Stimulated activated naive CD8-positive, alpha-beta T cell treated with anti-CD3 and anti-CD28 coated beads, Interleukin-15, amount 100 ng/mL, for 72 hours (primary cell): ENCODE measurements around the gene SYCE3.

ENCODE experiments used
- ATAC-seq: fragments of 150-1000 bp; cut with Tn5 transposase; 2 replicates; pipeline ENCODE4 v1.10.0; 2021; ENCODE audit warnings: mild to moderate bottlenecking, moderate library complexity
- DNase-seq, 2 donors: peaks; one replicate each; pipeline ENCODE4 v3.0.0; 2021 to 2022
- H3K27ac Mint-ChIP-seq, 2 donors: one replicate each; pipeline ENCODE4 v1.8.0; 2022; ENCODE audit warnings: mild to moderate bottlenecking in 2 of 2, mixed read lengths in 2 of 2, moderate library complexity in 2 of 2
- H3K27me3 Mint-ChIP-seq: one replicate; pipeline ENCODE4 v1.8.0; 2022; ENCODE audit warnings: mixed read lengths
- H3K4me1 Mint-ChIP-seq: one replicate; pipeline ENCODE4 v1.8.0; 2022; ENCODE audit warnings: mild to moderate bottlenecking, mixed read lengths
- H3K4me3 Mint-ChIP-seq, 2 donors: one replicate each; pipeline ENCODE4 v1.8.0; 2022; ENCODE audit warnings: mild to moderate bottlenecking in 2 of 2, mixed read lengths in 2 of 2, moderate library complexity in 1 of 2
- H3K9me3 Mint-ChIP-seq, 2 donors: one replicate each; pipeline ENCODE4 v1.8.0; 2022; ENCODE audit warnings: mixed read lengths in 2 of 2

Gene SYCE3

GRCh38 chr22:50517495-50518260 lies 45.0 kb downstream of the SYCE3 start:
- Mint-ChIP-seq H3K27me3 (no peaks in the 10 kb centered on the region), H3K4me1 (peaks cover 37% of the 10 kb centered on the region), H3K27ac (peak overlapping the region in 1 of 2 donors; percentile 59), H3K9me3 (no peaks in the 10 kb centered on the region), H3K4me3 (no peak overlapping the region)
- no peak for DNase-seq
- no peak for ATAC-seq

- ATAC-seq (no peak), DNase-seq (no peak)
- no peak overlapping the region for H3K4me3 Mint-ChIP-seq
- H3K27ac Mint-ChIP-seq, result peak overlapping the region in 1 of 2 donors; percentile 27
- H3K27me3 Mint-ChIP-seq, result no peaks in the 10 kb centered on the region
- no peaks in the 10 kb centered on the region for H3K9me3 Mint-ChIP-seq
- H3K4me1 Mint-ChIP-seq, result peaks cover 41% of the 10 kb centered on the region
Observed at GRCh38 chr22:50516891-50517290, 45.8 kb downstream of the SYCE3 start.

GRCh38 chr22:50516068-50516467 lies 46.7 kb downstream of the SYCE3 start:
- ATAC-seq (no peak), DNase-seq (no peak)
- no peaks in the 10 kb centered on the region for H3K27me3 Mint-ChIP-seq
- H3K9me3 Mint-ChIP-seq, result no peaks in the 10 kb centered on the region
- peak overlapping the region in 1 of 2 donors; percentile 4 for H3K27ac Mint-ChIP-seq
- peaks cover 45% of the 10 kb centered on the region for H3K4me1 Mint-ChIP-seq
- H3K4me3 Mint-ChIP-seq, result no peak overlapping the region

GRCh38 chr22:50513175-50513574 lies 49.5 kb downstream of the SYCE3 start:
- Mint-ChIP-seq H3K9me3 (no peaks in the 10 kb centered on the region), H3K27me3 (no peaks in the 10 kb centered on the region), H3K4me1 (peaks cover 59% of the 10 kb centered on the region), H3K4me3 (no peak overlapping the region), H3K27ac (peak overlapping the region in 1 of 2 donors; percentile 83)
- ATAC-seq (no peak), DNase-seq (no peak)

DNA sequence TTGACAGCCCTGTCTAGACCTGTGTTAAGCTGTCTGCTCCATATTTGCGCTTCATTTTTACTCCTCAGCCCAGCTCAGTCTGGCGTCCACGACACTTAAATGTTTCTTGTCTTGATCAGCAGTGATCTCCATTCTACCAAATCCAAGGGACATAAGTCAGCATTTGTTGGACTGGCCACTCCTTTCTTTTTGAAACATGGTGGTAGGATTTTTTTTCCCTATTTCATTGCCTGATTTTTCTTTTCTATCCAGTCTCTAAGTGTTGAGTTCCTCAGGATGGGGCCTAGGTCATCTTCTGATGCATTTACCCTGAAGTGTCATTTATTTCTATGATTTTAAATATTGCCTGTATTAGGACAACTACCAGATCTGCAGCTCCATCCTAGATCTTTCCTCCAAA lies 53.8 kb downstream of the SYCE3 start:
- ATAC-seq (no peak), DNase-seq (no peak)
- Mint-ChIP-seq H3K9me3 (no peaks in the 10 kb centered on the region), H3K27me3 (no peaks in the 10 kb centered on the region), H3K27ac (peak overlapping the region; percentile 95 to 98), H3K4me1 (peaks cover 58% of the 10 kb centered on the region), H3K4me3 (peak overlapping the region; percentile 97 to 100)

DNA sequence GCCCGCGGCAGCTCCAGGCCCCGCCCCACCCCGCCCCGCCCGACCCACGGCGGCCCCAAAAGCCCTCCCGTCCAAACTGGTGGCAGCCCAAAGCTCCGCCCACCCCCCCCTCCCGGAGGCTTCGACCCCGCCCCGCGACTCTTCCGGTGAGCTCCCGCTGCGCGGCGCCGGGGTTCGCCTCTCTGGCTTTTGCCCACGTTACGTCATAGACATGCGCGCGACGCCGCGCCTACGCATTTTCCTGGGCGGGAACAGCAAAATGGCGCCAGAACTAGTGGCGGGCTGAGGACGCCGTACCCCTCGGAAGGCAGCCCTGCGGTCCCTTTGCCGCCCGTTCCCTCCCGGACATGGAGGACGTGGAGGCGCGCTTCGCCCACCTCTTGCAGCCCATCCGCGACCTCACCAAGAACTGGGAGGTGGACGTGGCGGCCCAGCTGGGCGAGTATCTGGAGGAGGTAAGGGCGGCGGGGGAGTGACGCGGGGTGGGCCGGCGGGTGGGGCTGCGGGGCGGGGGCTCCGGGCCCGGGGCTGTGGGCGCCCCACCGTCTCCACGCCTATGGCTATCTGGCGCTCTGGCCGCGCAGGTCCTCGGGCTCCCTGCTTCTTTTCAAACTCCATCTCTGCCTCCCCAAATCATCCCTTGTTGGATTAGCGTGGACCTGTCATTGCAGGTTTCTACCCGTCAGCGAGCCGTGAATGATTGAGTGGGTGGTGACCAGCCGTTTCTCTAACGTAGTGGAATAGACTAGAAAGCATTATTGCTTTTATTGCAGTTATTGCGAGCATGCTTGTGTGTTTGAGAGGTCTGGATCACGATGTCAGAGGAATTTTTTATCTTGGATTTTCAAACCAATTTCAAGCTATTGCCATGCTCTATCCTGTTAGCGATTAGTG lies 54.5 kb downstream of the SYCE3 start, which contains the start of gene NCAPH2:
Gene NCAPH2 (plus strand): TSS at position 234 of the 894 bp plus-strand sequence. CDS start 114 bp downstream, at position 348.
- peak; percentile 98 for DNase-seq
- H3K4me3 Mint-ChIP-seq, result peak within 1 kb of the TSS; percentile 99 to 100
- H3K9me3 Mint-ChIP-seq, result no peaks in the 10 kb centered on the region
- H3K4me1 Mint-ChIP-seq, result peaks cover 51% of the 10 kb centered on the region
- no peaks in the 10 kb centered on the region for H3K27me3 Mint-ChIP-seq
- H3K27ac Mint-ChIP-seq, result peak within 1 kb of the TSS; percentile 98
- peak; percentile 72 for ATAC-seq

- no peaks in the 10 kb centered on the region for H3K9me3 Mint-ChIP-seq
- peak within 1 kb of the TSS; percentile 98 for H3K27ac Mint-ChIP-seq
- ATAC-seq, result peak; percentile 81
- peaks cover 44% of the 10 kb centered on the region for H3K4me1 Mint-ChIP-seq
- peak; percentile 90 to 93 for DNase-seq
- no peaks in the 10 kb centered on the region for H3K27me3 Mint-ChIP-seq
- H3K4me3 Mint-ChIP-seq, result peak within 1 kb of the TSS; percentile 99 to 100
Observed at GRCh38 chr22:50507421-50507990, 55.2 kb downstream of the SYCE3 start, which contains the start of gene LMF2. Gene LMF2, minus strand, starts transcription at chr22:50507702. Its CDS starts 27 bp downstream, at chr22:50507675.

GRCh38 chr22:50506611-50507420 lies 55.9 kb downstream of the SYCE3 start:
- Mint-ChIP-seq H3K27ac (peak overlapping the region; percentile 96 to 98), H3K27me3 (no peaks in the 10 kb centered on the region), H3K4me3 (peak overlapping the region; percentile 97 to 99), H3K4me1 (peaks cover 37% of the 10 kb centered on the region), H3K9me3 (no peaks in the 10 kb centered on the region)
- peak; percentile 1 for ATAC-seq
- no peak for DNase-seq

DNA sequence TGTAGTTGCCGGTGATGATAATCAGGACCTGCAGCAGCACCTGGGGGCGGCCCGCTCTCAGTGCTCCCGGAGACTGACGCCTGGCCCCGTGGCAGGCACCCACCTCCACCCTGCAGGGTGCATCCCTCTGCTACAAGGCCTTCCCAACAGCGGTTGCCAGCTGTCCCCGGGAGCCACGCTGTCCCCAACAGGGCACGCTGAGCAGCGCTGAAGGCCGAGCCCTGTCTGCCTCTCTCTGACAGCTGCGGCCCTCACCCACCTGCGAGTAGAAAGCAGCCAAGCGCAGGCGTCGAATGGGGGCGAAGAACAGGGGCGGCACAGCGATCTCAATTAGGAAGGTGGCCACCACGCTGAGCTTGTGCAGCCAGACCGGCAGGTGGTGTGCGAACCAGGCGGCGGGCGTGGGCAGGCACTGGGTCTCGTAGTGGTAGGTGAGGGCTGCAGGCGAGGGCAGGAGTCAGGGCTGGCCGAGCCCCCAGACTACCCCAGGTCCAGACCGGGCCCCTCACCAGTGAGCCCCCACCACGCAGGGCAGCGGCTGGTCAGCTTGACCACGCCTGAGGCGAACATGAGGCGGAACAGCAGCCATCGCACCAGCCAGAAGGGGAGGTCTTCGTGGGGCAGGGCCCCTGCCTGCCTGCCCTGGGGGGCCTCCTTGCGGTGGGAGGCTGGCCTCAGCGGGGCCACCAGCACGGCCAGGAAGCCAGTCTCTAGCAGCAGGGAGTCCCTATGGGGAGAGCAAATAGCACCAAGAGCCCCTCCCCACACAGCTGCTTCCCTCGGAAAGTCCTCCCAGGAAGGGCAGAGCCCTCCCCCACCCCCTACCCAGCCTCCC lies 56.7 kb downstream of the SYCE3 start:
- Mint-ChIP-seq H3K9me3 (no peaks in the 10 kb centered on the region), H3K4me1 (peaks cover 33% of the 10 kb centered on the region), H3K27ac (no peak overlapping the region), H3K27me3 (no peaks in the 10 kb centered on the region), H3K4me3 (peak overlapping the region; percentile 97 to 99)
- DNase-seq, result no peak
- no peak for ATAC-seq

DNA sequence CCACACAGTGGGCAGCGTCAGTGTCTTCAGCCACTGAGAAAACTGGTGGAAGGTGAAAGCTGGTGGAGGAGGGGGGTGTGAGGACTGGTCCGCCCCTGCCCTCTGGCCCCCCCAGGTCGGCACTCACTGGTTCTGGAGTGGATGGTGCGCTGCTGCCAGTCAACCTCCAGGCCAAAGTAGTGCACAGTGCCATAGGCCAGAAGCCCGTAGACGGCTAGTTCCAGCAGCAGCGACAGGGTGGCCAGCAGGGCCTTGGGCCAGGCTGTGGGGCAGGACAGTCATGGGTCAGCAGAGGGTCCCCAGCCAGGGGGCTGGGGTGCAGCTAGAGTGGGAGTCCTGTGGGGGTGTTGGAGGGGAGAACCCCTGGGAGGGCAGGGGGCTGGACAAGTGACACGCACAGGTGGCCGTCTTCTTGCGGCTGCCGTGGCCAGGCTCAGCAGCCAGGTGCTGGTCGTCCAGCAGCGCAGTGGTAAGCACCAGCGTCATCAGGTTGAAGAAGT lies 57.4 kb downstream of the SYCE3 start:
- H3K9me3 Mint-ChIP-seq, result no peaks in the 10 kb centered on the region
- peaks cover 33% of the 10 kb centered on the region for H3K4me1 Mint-ChIP-seq
- ATAC-seq (no peak), DNase-seq (no peak)
- no peak overlapping the region for H3K27ac Mint-ChIP-seq
- no peaks in the 10 kb centered on the region for H3K27me3 Mint-ChIP-seq
- peak overlapping the region; percentile 12 to 57 for H3K4me3 Mint-ChIP-seq

DNA sequence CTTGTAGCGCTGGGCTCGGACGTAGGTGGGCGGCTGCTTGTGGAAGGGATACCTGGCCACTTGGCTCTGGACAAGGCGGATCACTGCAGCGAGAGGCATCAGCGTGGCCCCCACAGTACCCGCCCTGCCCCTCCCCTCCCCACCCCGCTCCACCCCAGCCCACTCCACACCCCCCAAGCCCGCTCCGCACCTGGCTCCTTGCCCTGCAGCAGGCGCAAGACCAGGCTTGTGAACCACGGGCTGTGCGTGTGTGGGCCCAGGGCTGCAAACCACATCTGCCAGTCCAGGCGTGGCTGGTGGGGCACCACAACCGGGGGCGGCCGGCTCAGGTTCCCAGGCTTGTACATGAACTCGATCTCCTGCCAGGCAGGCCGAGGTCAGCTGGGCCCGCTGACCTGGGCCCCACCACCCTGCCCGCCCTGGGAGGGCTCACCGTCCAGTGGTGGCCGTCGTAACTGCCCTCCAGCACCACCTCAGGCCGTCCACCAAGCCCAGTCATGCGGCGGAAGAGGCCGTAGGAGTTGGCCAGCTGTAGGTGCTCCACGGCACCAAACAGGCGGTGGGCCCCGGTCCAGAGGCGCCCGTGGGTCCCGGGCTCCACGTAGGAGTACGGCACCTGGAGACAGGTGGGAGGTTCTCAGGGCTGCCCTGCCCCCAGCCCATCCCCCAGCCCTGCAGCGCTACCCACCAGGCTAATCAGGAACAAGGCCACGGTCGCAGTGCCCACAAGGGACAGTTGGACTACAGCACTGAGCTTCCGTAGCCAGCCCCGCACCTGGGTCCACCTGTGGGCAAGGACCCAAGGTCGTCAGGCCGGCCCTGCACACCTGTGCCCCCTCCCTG lies 58.1 kb downstream of the SYCE3 start:
- Mint-ChIP-seq H3K9me3 (no peaks in the 10 kb centered on the region), H3K27ac (no peak overlapping the region), H3K4me1 (peaks cover 30% of the 10 kb centered on the region), H3K27me3 (no peaks in the 10 kb centered on the region), H3K4me3 (no peak overlapping the region)
- DNase-seq, result no peak
- no peak for ATAC-seq

GRCh38 chr22:50503475-50504145 lies 59.1 kb downstream of the SYCE3 start:
- peaks cover 20% of the 10 kb centered on the region for H3K4me1 Mint-ChIP-seq
- no peak overlapping the region for H3K27ac Mint-ChIP-seq
- DNase-seq, result no peak
- no peak overlapping the region for H3K4me3 Mint-ChIP-seq
- ATAC-seq, result no peak
- no peaks in the 10 kb centered on the region for H3K9me3 Mint-ChIP-seq
- no peaks in the 10 kb centered on the region for H3K27me3 Mint-ChIP-seq
